Activated CD8-positive, alpha-beta memory T cell treated with anti-CD3 and anti-CD28 coated beads for 36 hours (primary cell): Measurements from ENCODE around the gene SARS1. TPM values are rescaled to one million over a fixed set of nuclear protein-coding genes. Genes with fewer than 3 reads are reported as not detected.
"Not testable (repeated sequence)": the region's sequence is repeated elsewhere in the genome, so short reads cannot be mapped to it uniquely, and the experiment has no call there.

Experiments
- CTCF ChIA-PET: fragments of 350-600 bp; sonication (Branson Sonifier 250); formaldehyde crosslinking; loops from one replicate; lab custom pipeline; 2021; ENCODE audit warnings: antibody characterized with exemption; lab: Charles Lee
- POLR2A ChIA-PET: fragments of 350-600 bp; sonication (Branson Sonifier 250); formaldehyde crosslinking; loops from one replicate; lab custom pipeline; 2021; ENCODE audit warnings: antibody characterized with exemption; lab: Charles Lee
- total RNA-seq, 2 experiments: library from RNA; stranded (reverse); gene quantifications; one replicate each; pipeline ENCODE4 v1.2.3, GENCODE V29; 2021

The SARS1 gene, protein sequence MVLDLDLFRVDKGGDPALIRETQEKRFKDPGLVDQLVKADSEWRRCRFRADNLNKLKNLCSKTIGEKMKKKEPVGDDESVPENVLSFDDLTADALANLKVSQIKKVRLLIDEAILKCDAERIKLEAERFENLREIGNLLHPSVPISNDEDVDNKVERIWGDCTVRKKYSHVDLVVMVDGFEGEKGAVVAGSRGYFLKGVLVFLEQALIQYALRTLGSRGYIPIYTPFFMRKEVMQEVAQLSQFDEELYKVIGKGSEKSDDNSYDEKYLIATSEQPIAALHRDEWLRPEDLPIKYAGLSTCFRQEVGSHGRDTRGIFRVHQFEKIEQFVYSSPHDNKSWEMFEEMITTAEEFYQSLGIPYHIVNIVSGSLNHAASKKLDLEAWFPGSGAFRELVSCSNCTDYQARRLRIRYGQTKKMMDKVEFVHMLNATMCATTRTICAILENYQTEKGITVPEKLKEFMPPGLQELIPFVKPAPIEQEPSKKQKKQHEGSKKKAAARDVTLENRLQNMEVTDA
- 100 to 1,000 TPM; 213 to 218 TPM for total RNA-seq

DNA sequence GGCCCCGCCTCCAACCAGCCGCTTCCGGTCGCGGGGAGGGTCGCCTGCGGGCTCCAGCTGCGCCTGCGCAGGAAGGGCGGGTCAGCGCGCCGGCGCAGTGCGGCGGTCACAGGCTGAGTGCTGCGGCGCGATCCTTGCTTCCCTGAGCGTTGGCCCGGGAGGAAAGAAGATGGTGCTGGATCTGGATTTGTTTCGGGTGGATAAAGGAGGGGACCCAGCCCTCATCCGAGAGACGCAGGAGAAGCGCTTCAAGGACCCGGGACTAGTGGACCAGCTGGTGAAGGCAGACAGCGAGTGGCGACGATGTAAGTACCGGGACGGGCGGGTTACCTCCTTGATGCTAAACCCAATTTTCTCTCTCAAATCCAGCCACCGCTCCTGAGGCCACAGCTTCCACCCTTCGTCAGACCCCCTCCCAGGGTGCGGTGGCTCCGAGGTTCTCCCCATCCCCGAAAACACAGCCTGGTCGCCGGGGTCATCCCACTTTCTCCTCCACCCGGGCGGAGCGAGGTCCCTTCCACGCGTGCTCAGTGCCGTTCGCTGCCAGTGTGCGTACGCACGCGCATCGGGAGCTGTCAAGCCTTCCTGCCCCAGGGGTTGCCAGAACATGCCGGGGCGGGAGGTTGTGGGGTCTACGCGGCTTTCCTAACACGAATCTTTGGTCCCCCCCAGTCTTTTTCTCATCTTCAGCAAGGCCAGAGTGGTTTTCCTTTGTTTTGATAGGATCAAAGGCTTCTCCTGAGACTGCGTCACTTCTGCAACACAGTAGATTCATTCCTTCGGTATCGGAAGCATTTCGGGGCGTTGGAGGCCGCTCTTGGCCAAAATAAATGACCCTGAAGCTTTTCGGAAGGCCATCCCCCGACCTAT, at the start of gene SARS1:
Gene SARS1 (plus strand): TSS at position 95 of the 870 bp plus-strand sequence. CDS start 75 bp downstream, at position 170.
- ChIA-PET POLR2A (interaction anchor here (0.6 to 2.3 kb wide), 8 partner anchors 10 to 270 kb away, joined by 3 to 15 read pairs (median 4); partner anchors contain the start of genes ATXN7L2, CELSR2 and PSMA5), CTCF (interaction anchor here (0.6 to 3.2 kb wide), 8 partner anchors 9 to 319 kb away, joined by 3 to 32 read pairs (median 3); partner anchors contain the start of genes ATXN7L2 and CYB561D1)

DNA sequence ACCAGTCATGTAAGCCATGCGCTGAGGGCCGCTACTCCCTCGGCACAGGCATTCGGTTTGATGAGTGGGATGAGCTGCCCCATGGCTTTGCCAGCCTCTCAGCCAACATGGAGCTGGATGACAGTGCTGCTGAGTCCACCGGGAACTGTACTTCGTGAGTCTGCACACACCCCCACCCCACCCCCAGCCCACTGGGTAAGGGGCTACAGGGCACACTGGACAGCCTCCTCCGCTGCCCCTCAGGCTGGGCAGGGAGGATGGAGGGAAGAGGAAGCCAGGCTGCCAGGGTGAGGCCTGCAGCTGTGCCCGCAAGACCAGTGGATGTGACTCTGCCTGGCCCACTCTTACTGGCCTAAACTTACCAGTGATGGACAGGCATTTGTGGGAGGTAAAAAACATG, 49.2 kb upstream of the SARS1 start:
- POLR2A ChIA-PET: interaction anchor here (1.1 kb wide), 1 partner anchor 64 kb away, joined by 3 read pairs; no protein-coding TSS in a partner anchor

DNA sequence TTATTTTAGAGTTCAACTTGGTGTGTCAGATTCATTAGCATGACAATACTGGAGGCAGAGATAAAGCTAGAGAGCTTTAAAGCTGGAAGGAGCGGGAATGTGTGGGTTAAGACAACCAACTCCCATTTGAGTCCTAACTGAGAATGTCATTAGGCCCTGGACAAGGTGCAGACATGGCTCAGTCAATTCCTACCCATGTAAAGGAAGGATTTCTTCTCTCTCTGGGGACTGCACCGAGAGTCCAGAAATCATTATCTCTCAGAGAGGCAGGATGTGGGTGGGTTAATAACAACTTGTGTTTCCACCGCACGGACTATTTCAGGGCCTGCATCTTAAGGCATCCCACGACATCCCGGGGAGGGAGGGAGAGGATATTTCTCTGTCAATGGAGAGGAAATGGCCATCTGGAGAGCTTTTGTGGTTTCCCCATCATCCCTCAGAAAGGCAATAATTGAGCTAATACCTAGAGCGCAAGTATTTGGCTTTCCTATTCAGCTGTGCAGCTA, 46.7 kb upstream of the SARS1 start:
- ChIA-PET POLR2A (no interaction called here), CTCF (no interaction called here)

More for the DNA sequence above, 49.2 kb upstream of the SARS1 start:
- CTCF ChIA-PET: interaction anchor here (1.4 kb wide), 1 partner anchor 41 kb away, joined by 3 read pairs; no protein-coding TSS in a partner anchor

DNA sequence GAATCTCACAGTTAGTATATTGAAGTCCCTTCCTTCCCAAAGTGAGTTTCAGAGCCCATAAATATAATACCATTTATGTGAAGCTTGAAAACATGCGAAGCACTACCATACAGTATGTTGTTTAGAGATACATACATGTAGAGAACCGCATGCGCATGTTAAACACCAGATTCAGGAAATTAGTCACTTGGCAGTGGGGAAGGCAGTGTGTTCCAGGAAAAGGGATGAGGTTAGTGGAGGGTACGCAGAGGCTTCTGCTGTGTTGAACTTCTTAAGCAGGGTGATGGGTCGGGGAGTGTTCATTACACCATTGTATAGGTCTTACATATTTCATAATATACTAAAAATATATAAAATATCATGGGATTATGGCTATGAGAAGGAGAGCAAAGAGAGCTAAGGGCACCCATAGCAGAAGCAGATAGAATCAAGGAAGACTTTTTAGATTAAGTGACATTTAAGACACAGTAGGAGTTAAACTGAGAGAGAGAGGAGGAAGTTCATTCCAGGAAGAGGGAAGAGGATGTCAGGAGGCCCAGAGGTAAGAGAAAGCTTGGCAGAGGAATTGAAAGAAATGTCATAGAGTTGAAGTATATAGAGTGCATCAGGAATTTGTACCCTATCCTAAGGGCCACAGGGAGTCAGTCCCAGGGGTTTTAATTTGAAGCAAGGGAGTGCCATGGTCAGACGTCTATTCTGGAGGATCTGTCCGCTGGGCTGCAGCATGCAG, 43.5 kb upstream of the SARS1 start:
- CTCF ChIA-PET: no interaction called here
- POLR2A ChIA-PET: no interaction called here

DNA sequence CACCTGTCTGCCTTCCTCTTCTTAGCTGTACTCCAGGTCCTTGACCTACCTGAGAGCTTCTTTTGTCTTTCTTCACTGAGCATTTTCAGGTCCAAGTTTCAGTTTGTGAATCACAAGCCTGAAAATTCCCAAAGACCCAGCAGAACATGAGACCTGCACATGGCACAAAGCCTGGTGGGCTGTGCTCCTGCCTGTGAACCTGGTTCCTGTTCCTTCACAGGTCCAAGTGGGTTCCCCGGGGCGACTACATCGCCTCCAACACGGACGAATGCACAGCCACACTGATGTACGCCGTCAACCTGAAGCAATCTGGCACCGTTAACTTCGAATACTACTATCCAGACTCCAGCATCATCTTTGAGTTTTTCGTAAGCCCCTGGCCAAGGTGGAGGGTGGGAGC, 42.1 kb upstream of the SARS1 start:
- POLR2A ChIA-PET: no interaction called here
- CTCF ChIA-PET: interaction anchor here (0.9 kb wide), 1 partner anchor 19 kb away, joined by 5 read pairs; no protein-coding TSS in a partner anchor

DNA sequence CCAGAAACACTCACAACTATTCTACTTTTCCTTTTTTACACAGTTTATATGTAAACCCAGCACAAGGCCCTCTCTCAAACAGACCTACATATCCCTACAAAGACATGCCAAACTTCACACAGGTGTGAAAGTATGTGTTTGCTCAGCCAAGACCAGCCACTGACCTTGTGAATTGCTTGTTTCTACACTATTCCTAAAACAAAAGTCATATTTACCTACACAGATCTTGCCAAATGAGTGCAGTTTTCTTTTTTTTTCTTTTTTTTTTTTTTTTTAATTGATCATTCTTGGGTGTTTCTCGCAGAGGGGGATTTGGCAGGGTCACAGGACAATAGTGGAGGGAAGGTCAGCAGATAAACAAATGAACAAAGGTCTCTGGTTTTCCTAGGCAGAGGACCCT, 37.4 kb upstream of the SARS1 start:
- POLR2A ChIA-PET, CTCF ChIA-PET: not testable (repeated sequence)

DNA sequence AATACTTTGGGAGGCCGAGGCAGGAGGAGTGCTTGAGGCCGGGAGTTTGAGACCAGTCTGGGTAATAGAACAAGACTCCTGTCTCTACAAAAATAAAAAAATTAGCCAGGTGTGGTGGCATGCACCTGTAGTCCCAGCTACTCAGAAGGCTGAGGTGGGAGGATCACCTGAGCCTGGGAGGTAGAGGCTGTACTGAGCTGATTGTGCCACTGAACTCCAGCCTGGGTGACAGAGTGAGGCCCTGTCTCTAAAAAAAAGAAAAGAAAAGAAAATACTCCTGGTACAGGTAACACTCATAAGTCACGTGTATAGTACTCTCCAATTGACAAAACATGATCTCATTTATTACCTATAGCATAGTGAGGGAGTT, 33.0 kb upstream of the SARS1 start:
- POLR2A ChIA-PET: not testable (repeated sequence)
- CTCF ChIA-PET: interaction anchor here (0.6 kb wide), 1 partner anchor 788 kb away, joined by 6 read pairs; no protein-coding TSS in a partner anchor

DNA sequence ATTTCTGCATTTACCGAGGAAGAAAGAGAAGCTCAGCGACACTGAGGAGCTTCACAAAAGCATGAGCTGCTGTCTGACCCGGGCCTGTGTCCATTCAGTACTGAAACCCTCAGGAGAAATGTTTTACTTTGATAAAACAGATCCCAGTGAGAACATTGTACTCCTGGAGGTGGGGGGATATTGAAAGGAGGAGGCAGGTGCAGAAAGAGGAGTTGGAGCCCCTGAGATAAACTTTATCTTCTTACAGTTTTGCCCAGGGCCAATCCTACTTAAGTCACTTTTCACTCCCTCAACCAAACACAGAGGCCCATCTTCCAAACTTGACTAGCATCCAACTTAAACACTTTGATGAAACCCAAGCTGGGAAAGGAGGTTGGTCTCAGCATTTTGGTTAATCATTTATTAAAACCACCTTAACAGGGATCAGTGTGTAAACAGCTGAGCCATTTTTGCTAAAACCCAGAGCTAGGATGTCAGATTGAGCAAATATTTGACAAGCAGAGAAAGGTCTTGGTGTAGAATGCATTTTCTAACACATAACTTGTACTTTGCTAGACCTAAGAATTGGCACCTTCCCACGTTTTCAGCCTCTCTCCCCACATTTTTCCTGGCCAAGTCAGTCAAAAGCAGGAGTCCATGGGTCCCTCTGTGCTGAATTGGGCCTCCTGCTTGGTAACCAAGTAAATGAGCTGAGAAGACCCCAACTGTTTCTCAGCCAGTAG, 32.5 kb upstream of the SARS1 start:
- CTCF ChIA-PET: interaction anchor here (0.6 kb wide), 1 partner anchor 788 kb away, joined by 6 read pairs; no protein-coding TSS in a partner anchor
- POLR2A ChIA-PET: no interaction called here

DNA sequence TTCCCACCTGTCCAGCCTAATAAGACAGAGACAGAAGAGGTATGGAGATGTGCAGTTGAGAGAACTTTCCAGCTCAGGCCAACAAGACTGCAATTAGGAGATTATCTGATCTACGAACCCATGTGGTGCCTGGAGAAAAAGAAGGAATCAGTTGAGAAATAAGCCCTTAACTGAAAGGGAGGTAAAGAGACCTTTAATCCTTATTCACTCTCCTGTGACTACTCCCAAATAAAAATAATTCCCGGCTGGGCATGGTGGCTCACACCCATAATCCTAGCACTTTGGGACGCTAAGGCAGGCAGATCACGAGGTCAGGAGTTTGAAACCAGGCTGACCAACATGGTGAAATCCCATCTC, 31.9 kb upstream of the SARS1 start:
- ChIA-PET POLR2A (no interaction called here), CTCF (interaction anchor here (0.8 kb wide), 1 partner anchor 66 kb away, joined by 3 read pairs; no protein-coding TSS in a partner anchor)

DNA sequence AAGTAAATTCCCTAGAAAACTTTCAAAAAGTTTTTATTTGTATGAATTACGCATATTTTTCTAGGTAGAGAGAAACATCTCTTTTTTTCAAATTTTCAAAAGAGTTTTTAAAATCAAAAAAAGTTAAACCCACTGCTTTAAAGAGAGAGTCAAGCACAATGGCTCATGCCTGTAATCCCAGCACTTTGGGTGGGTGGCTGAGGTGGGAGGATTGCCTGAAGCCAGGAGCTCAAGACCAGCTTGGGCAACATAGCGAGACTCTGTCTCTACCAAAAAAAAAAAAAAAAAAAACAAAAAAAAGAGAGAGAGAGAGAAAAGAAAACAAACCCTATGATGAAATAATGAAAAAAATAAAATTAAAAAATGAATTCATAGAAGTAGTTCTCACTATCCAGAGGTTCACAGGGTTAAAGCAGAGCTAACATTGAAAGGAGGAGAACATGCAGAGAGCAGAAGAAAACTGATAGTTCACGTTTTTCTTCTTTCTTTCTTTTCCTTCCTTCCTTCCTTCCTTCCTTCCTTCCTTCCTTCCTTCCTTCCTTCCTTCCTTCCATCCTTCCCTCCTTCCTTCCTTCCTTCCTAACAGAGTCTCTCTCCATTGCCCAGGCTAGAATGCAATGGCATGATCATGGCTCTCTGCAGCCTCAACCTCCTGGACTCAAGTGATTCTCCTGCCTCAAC, 30.5 kb upstream of the SARS1 start:
- POLR2A ChIA-PET: no interaction called here

DNA sequence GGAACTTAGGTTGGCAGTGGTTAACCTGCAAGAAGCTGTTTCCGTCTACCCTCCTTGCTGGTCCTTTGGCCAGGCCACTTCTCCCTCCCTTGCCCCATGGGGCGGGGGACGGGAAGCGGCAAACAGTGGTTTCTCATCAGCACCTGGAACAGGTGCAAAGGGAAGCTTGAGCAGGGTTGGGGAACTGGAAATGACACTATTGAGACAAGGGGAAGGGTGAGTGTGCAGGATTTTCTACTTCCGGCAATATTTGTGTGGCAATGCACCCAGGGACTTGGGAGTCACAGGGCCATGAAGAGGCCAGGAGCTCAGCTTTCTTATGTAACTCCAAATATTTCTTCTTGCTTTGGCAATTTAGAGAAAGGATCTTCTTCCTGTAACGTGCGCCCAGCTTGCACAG, 29.0 kb upstream of the SARS1 start:
- ChIA-PET CTCF (interaction anchor here (1.1 kb wide), 1 partner anchor 57 kb away, joined by 3 read pairs; no protein-coding TSS in a partner anchor), POLR2A (no interaction called here)

More for the DNA sequence above, 30.5 kb upstream of the SARS1 start:
- CTCF ChIA-PET: interaction anchor here (0.7 to 1.1 kb wide), 2 partner anchors 30 to 59 kb away, joined by 3 read pairs; no protein-coding TSS in a partner anchor

DNA sequence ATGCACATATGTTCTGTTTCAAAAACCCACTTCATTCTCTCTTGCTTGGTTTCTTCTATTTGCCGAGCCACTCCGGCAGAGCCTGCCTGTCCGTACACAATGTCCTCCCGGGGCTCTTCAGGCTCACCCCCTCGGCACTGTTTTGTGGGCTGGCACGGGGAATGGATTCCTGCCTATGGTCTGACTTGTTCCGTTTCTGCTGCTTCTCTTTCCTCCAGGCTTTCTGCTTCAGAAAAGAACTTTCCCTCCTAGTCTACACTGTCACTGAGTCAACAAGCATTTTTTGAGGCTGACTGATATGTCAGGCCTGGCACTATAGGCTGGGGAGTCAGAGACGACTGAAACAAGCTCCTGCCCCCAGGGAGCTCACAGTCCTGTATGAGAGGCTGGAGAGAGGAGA, 28.4 kb upstream of the SARS1 start:
- CTCF ChIA-PET: no interaction called here
- POLR2A ChIA-PET: no interaction called here

DNA sequence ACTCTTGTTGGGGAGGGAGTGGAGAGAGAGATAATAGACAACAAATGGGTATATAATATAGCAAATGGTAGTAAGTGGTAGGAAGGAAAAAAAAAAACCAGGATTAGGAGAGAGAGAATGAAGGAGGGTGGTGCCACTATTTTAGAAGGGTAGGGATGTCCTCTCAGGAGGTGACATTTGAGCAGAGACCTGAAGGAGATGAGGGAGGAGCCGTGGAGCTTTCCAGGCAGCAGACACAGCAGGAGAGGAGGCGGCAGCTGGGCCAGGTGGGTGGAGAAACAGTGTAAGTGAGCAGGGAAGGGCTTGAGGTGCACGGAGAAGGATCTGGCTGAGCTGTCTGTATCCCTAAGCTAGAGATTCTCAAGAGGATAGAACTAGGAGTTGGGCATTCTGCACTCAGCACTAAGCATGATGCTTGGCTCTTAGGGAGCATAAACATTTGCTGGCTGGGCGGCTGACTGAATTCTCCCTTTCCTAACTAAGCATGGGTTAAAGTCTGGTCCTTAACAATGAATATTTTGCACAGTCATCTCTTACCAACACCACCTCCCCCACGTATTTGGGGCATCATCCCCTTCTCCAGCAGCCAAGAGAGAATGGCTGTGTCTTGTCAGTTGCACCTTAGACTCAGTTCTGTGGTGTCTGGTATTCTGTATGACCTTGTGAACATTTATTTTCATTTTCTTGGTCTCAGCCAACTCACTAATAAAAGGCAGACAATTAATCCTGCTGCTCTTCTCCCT, 27.6 kb upstream of the SARS1 start:
- POLR2A ChIA-PET: no interaction called here
- CTCF ChIA-PET: no interaction called here

DNA sequence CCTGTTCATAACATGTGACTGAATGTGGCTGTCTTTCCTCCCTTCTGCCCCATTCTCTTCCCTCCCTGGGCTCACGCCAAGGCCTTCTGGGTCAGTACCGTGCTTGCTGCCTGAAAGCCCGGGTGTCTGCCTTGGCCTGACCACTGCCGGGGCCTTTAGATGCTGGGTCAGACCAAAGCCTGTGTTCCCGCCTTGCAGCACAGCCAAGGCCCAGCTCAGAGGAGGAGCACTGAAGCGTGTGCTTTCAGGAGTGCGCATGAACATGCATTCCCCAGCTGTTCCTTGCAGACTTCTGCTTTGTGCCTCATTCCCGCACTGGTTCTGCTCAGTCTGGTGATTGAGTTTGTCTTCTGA, 27.0 kb upstream of the SARS1 start:
- ChIA-PET POLR2A (no interaction called here), CTCF (no interaction called here)

DNA sequence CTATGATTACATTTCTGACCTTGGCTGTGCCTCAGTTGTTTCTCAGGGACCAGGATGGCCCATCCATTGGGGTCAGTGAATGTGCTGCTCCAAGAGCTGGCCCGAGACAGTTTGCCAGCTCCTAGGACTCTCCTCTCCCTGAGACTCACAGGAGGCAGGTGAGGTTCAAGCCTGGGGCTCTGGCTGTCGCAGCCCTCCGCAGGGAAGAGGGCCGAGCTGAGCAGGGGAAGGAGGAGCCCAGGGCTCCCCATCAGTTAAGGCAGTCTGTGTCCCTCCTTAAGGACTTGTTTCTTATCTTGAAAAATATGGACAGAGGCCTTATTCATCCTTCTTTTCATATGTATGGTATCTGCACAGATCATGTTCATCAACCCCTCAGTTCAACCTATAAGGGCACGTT, 26.6 kb upstream of the SARS1 start:
- CTCF ChIA-PET: no interaction called here
- POLR2A ChIA-PET: no interaction called here

DNA sequence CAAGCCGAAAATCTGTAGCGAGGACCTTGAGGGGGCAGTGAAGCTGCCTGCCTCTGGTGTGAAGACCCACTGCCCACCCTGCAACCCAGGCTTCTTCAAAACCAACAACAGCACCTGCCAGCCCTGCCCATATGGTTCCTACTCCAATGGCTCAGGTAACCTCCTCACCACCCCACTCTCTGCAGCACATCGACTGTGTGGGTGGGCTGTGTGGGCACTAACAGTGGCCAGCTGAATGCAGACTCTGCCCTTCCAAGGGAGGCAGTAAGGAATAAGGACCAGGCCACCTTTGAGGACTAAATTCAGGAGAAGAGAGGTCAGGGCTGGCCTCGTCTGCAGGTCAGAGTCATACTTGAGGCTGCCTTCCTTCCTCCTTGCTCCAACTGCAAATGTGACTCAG, 25.5 kb upstream of the SARS1 start:
- CTCF ChIA-PET: no interaction called here
- POLR2A ChIA-PET: no interaction called here

DNA sequence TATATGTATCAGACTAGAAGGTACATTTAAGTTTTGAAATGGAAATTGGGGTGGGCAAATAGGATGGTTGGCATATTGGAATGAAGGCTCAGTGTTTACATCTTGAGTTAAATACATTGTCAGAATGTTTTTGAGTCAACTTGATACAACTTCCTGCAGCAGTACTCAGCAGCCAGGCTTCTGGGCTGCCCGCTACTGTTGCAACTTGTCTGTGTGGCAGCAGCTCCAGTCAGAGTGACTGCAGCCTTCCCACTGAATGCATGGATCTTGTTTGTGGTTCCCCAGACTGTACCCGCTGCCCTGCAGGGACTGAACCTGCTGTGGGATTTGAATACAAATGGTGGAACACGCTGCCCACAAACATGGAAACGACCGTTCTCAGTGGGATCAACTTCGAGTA, 24.9 kb upstream of the SARS1 start:
- POLR2A ChIA-PET: no interaction called here
- CTCF ChIA-PET: no interaction called here
